Duodenal mucosa (tissue), 2 donors: ENCODE data around the gene NPFFR2.

Experiments used
- H3K27ac ChIP-seq: one replicate; pipeline ENCODE4 v1.7.0; 2013; ENCODE audit warnings: low read depth, low read length
- H3K27me3 ChIP-seq, 2 donors: one replicate each; pipeline ENCODE4 v1.7.0; 2013; ENCODE audit warnings: low read length in 2 of 2, control low read depth in 1 of 2; ENCODE audit not compliant: insufficient read depth in 2 of 2, control insufficient read depth in 1 of 2
- H3K36me3 ChIP-seq, 2 donors: one replicate each; pipeline ENCODE4 v1.7.0; 2013; ENCODE audit warnings: low read length in 2 of 2, control low read depth in 1 of 2; ENCODE audit not compliant: insufficient read depth in 2 of 2, control insufficient read depth in 1 of 2
- H3K4me1 ChIP-seq, 2 donors: one replicate each; pipeline ENCODE4 v1.7.0; 2013; ENCODE audit warnings: low read length in 2 of 2, control low read depth in 1 of 2; ENCODE audit not compliant: insufficient read depth in 2 of 2, control insufficient read depth in 1 of 2
- H3K4me3 ChIP-seq, 2 donors: one replicate each; pipeline ENCODE4 v1.7.0; 2013; ENCODE audit warnings: low read length in 2 of 2, low read depth in 1 of 2
- H3K9ac ChIP-seq, 2 donors: one replicate each; pipeline ENCODE4 v1.7.0; 2013; ENCODE audit warnings: low read length in 2 of 2, low read depth in 1 of 2
- H3K9me3 ChIP-seq, 2 donors: one replicate each; pipeline ENCODE4 v1.7.0; 2013; ENCODE audit warnings: low read length in 2 of 2, control low read depth in 1 of 2; ENCODE audit not compliant: control insufficient read depth in 1 of 2

NPFFR2 gene

DNA sequence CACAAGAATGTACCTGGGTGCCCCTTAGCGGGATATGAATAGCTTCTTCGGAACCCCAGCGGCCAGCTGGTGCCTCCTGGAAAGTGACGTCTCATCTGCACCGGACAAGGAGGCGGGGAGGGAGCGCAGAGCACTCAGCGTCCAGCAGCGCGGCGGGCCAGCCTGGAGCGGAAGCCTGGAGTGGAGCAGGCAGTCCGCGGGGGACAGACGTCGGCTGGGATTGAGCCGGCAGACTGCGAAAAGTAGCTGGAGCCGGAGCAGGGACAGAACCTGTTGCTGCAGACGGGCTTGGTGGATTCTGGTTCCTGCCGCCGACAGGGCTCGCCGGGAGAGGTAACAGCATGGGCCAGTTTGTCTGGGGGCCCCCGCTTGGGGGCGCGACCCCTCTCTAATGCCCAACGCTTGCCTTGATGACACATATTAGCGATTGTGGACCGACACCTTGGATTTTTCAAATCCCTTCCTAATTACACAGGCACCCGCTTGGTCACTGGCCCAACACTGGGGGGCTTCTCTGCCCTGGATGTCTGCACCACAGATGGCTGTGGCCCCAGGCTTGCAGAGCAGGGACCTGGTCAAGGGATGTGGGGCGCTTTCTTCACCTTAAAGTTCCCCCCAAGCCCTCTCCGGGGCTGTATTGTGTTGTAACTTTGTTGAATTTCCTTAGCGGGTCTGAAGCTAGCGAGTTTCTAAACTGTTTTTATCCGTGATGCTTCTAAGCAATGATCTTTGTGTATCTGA is at the start of gene NPFFR2:
NPFFR2 (plus strand) TSS at position 133 of the 741 bp plus-strand sequence. CDS start 96,592 bp downstream, outside the sequence.
- Histone ChIP-seq H3K4me1 (no peaks in the 10 kb centered on the region), H3K4me3 (no peak within 1 kb of the TSS), H3K9me3 (no peaks in the 10 kb centered on the region), H3K27ac (no peak within 1 kb of the TSS), H3K9ac (no peak within 1 kb of the TSS), H3K27me3 (peaks cover 0 to 15% of the 10 kb centered on the region in 2 donors), H3K36me3 (no peaks in the 10 kb centered on the region)

DNA sequence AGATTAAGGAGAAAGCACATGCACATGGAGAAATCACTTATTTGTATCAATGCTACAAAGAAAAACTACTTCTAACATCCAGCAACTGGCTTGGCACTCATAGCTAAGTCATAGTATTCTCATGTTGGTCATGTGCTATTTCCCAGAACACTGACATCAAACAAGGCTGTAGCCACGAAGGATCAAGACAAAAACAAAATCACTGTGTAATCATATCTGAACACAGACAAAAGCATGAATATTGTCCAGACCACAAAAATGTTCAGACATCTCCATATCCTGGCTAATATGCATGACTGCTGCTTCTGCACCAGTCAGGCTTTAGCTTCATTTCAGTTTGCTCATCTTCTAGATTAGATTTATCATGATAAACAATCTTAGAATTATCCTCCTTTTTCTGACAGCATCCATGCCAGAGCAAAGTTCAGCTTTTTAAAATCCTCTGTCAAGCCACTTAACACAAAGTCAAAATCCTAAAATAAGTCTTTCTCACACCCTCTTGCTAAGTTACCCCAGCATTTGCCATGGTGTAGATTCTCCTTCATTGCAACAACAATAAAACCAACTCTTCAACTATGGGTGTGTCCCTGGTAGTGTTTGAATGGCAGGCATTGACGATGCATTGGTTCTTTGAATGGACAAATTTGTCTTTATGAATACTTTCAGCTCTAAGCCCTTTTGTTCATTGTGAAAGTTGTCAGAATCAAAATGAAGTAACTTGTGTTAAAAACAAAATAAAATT is 39.1 kb upstream of the NPFFR2 start:
- no peak overlapping the region for H3K4me3 ChIP-seq
- H3K27ac ChIP-seq, result no peak overlapping the region
- H3K27me3 ChIP-seq, result no peaks in the 10 kb centered on the region

DNA sequence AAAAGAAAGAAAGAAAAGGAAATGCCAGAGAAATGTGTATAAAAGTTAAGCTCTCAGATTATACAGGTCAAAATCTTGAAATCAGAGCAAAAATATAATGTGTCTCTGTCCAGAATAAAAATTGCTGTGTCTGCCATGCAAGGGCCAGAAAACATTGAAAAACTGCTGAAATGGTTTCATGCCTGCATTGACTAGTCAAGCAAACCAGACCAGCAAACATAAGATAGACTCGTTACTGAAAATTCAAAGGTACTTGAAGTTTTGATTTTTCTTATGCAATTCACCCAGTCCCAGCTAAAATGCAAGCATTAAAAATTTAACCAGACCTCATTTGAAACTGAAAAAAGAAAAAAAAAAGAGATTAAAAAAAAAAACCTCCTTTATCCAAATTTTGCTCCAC is 37.2 kb upstream of the NPFFR2 start:
- Histone ChIP-seq H3K36me3 (no peaks in the 10 kb centered on the region), H3K4me3 (no peak overlapping the region), H3K27ac (no peak overlapping the region), H3K9ac (no peak overlapping the region), H3K4me1 (no peaks in the 10 kb centered on the region), H3K9me3 (no peaks in the 10 kb centered on the region), H3K27me3 (no peaks in the 10 kb centered on the region)

More for the DNA sequence above, 39.1 kb upstream of the NPFFR2 start:
- no peaks in the 10 kb centered on the region for H3K36me3 ChIP-seq
- no peak overlapping the region for H3K9ac ChIP-seq
- H3K4me1 ChIP-seq, result no peaks in the 10 kb centered on the region
- no peaks in the 10 kb centered on the region for H3K9me3 ChIP-seq

DNA sequence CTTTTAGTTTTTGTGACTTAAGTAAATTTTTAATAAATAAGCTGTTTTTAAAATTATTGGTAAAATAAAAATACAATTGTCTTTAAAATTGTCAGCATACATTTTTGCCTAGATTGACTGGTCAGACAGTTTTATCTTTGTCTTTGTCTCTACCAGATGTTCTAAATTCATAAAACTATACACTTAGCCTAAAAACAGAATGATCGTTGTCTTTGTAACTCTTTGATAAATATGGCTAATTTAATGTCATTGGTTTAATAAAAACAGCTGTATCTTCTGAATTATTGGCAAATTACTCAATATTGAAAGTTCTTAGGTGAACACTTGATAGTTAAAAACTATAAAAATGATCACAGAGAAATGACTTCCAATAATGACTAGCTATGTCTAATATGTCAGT is 36.5 kb upstream of the NPFFR2 start:
- no peaks in the 10 kb centered on the region for H3K36me3 ChIP-seq
- H3K4me1 ChIP-seq, result no peaks in the 10 kb centered on the region
- no peaks in the 10 kb centered on the region for H3K9me3 ChIP-seq
- H3K4me3 ChIP-seq, result no peak overlapping the region
- H3K27me3 ChIP-seq, result no peaks in the 10 kb centered on the region
- no peak overlapping the region for H3K9ac ChIP-seq
- H3K27ac ChIP-seq, result no peak overlapping the region

DNA sequence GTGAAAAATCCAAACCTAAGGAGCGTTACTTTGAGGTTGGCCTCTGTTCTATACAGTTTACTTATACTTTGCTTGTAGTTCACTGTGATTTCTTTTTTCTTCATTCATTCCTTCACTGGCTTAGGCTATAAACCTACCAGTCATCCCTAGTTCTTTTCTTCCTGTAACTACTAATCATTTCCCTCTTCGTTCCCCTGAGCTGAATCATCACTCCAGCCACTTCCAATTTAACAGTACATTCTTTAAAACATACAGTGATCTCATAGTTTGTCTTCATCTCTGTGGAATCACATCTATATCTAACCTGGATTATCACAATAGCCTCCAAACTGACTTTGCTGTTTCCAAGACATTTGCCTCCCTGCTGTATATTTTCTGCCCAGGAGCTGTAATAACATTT is 25.2 kb upstream of the NPFFR2 start:
- Histone ChIP-seq H3K36me3 (no peaks in the 10 kb centered on the region), H3K27me3 (no peaks in the 10 kb centered on the region), H3K9ac (no peak overlapping the region), H3K4me1 (no peaks in the 10 kb centered on the region), H3K4me3 (no peak overlapping the region), H3K27ac (no peak overlapping the region), H3K9me3 (no peaks in the 10 kb centered on the region)

DNA sequence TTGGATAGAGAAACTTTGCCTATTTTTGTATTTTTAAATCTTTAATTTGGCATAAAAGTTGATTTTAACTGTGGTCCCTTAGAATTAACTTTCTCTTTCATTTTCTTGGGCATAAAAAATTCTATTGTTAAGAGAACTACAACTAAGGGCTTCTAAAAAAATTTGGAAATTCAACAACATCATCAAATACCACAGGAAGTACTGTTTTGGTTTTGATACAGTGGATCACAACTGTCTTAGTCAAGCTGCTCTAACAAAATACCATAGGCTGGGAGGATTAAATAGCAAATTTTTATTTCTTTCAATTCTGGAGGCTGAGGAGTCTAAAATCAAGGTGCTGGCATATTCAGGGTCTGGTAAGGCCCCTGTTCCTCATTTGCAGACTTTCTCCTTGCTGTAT is 19.9 kb upstream of the NPFFR2 start:
- no peaks in the 10 kb centered on the region for H3K4me1 ChIP-seq
- H3K9me3 ChIP-seq, result no peaks in the 10 kb centered on the region
- H3K9ac ChIP-seq, result no peak overlapping the region
- no peaks in the 10 kb centered on the region for H3K27me3 ChIP-seq
- H3K27ac ChIP-seq, result no peak overlapping the region
- no peaks in the 10 kb centered on the region for H3K36me3 ChIP-seq
- no peak overlapping the region for H3K4me3 ChIP-seq

DNA sequence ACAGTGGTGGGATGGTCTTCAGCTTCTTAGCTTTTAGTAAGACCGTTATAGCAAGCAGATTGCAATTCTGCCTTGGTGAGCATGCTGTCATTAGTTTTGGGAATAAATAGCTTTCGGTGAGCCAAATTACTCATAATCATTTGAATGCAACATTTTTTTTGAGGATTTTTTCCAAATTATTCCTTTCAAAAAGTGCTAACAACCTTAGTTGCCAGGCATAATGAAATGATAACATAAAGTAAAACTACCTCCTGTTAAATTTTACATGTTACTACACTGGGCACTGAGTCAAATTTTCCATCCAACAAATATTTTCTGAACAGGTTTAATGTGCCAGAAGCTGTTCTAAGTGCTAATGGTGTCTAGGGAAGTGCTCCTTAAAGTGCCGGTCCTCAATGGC is 15.8 kb upstream of the NPFFR2 start:
- Histone ChIP-seq H3K9ac (no peak overlapping the region), H3K4me3 (no peak overlapping the region), H3K27ac (no peak overlapping the region), H3K9me3 (no peaks in the 10 kb centered on the region), H3K27me3 (no peaks in the 10 kb centered on the region), H3K36me3 (no peaks in the 10 kb centered on the region), H3K4me1 (no peaks in the 10 kb centered on the region)

DNA sequence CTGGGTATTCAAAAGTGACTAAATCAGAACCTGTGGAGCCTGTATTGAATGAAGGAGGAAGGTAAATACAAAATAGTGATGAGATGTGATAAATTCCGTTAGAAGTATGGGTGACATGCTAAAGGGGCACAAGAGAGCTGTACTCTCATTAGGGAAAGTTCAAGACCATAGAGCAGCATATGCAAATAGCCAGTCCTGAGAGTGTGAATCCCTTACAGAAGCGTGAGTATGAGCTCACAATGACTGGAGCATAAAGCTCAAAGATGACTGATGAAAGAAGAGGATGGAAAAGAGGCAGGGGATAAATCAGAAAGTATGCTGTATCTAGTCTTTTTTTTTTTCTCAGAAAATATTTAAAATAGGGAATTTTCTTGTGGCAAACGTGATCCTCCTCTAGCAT is 12.1 kb upstream of the NPFFR2 start:
- H3K4me1 ChIP-seq, result no peaks in the 10 kb centered on the region
- no peak overlapping the region for H3K27ac ChIP-seq
- no peak overlapping the region for H3K4me3 ChIP-seq
- no peaks in the 10 kb centered on the region for H3K36me3 ChIP-seq
- no peaks in the 10 kb centered on the region for H3K9me3 ChIP-seq
- no peak overlapping the region for H3K9ac ChIP-seq
- no peaks in the 10 kb centered on the region for H3K27me3 ChIP-seq

DNA sequence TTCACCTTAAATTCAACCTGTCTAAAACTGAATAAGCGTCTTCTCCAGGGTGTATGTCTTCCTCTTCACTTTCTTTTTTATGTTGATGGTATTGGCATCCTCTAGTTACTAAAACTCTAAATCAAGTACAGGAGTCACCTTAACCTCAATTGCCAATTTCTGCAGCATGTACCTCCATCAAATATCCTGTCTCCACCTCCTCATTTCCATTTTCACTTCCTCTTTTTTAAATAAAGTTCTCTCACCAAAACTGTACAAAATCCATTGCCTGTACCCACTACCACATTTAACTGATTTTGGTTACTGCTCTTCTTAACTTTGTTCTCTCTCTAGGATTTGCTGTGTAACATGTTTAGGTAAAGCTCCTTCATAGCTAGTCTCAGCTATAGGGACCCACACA is 9.2 kb upstream of the NPFFR2 start:
- Histone ChIP-seq H3K36me3 (no peaks in the 10 kb centered on the region), H3K4me3 (no peak overlapping the region), H3K27ac (no peak overlapping the region), H3K9me3 (no peaks in the 10 kb centered on the region), H3K27me3 (no peaks in the 10 kb centered on the region), H3K4me1 (no peaks in the 10 kb centered on the region), H3K9ac (no peak overlapping the region)

DNA sequence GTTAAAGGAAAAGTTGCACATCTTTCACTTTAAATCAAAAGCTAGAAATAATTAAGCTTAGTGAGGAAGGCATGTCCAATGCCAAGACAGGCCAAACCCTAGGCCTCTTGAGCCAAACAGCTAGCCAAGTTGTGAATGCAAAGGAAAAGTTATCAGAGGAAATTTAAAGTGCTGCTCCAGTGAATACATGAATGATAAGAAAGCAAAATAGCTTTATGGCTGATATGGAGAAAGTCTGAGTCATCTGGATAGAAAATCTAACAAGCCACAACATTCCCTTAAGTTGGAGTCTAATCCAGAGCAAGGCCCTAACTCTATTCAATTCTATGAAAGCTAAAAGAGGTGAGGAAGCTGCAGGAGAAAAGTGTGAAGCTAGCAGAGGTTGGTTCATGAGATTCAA is 23.8 kb downstream of the NPFFR2 start:
- H3K36me3 ChIP-seq, result no peaks in the 10 kb centered on the region
- H3K9me3 ChIP-seq, result no peaks in the 10 kb centered on the region
- no peaks in the 10 kb centered on the region for H3K27me3 ChIP-seq
- H3K4me1 ChIP-seq, result no peaks in the 10 kb centered on the region
- no peak overlapping the region for H3K4me3 ChIP-seq
- no peak overlapping the region for H3K9ac ChIP-seq
- H3K27ac ChIP-seq, result no peak overlapping the region
